GM18499 (cell line): ENCODE measurements around the gene GATD1.

ENCODE experiments used
- ATAC-seq: cut with Tn5 transposase; IDR thresholded peaks from one replicate; pipeline ENCODE4 v1.9.1; 2021; ENCODE audit warnings: moderate number of reproducible peaks; ENCODE audit not compliant: insufficient read depth, unreplicated experiment

The GATD1 gene

DNA sequence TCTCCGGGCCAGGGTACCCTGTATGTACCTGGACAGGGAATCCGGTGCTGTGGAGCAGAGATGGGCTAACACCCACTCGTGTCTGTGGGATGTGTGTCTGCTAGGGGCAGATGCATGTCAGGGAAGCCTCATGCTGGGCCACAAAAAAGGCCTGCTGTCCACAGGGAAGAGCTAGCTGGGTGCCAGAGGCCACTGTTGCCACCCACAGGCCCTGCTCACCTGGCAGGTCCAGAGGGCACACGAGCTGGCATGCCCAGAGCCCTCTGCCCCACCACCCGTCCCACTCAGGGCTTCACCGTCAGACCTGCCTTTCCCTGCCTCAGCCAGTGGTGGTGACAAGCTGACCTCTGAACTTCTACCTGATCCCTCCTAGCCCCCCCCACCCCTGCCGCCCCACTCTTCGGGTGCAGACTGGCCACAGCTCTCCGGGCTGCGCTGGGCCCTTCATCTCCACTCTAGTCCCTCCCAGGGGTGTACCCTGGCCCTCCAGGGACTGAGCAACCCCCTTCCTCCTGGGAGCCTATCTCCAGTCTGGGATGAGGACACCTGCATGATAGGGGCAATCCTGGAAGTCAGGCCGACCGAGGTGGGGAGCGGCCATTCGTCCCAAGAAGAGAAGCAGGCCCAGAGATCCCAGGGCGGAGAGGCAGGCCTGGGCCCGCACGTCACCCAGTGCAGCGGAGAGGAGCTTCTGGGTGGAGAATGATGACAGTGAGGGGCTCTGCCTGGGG, 19.4 kb upstream of the GATD1 start:
- no peak for ATAC-seq

DNA sequence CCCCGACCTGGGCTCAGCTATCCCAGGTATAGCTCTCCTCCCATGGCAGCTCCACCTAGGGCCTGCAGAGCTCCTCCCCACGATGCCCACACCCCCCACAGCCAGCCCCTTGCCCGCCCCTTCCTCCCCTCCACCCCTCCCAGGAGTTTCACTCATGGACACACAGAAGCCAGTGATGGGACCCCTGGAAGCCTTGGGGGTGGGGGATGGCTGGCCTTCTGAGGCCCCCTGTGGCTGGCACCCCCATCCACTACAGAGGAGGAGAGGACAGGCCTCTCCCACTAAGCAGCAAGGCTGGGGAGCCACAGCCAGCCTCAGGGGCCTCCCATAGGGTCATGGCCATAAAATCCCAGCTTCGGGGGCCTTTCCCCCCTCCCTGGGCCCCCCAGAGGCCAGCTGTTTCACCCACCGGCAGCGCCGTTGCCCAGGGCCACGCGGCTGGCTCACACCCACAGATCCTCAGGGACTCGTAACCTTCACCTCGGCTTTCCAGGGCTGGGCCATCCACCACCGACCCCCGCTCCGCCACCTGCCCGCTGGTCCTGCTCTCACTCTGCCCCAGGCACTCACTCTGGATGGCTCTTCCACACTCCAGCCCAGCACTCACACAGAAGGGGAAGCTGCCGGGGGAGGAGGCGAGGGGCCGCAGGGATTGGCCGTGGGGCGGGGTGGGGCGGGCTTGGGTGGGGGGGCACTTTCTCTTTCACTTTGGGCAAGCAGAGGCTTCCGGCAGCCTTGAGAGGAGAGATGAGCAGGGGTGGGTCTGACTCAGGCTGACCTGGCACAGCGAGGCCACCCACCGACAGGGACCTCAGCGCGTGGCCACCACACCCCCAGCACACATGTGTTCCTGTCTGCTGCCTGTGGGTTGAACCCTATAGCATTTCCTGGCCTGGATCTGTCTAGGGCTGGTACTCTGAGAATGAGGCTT, 18.6 kb upstream of the GATD1 start:
- ATAC-seq = no peak

DNA sequence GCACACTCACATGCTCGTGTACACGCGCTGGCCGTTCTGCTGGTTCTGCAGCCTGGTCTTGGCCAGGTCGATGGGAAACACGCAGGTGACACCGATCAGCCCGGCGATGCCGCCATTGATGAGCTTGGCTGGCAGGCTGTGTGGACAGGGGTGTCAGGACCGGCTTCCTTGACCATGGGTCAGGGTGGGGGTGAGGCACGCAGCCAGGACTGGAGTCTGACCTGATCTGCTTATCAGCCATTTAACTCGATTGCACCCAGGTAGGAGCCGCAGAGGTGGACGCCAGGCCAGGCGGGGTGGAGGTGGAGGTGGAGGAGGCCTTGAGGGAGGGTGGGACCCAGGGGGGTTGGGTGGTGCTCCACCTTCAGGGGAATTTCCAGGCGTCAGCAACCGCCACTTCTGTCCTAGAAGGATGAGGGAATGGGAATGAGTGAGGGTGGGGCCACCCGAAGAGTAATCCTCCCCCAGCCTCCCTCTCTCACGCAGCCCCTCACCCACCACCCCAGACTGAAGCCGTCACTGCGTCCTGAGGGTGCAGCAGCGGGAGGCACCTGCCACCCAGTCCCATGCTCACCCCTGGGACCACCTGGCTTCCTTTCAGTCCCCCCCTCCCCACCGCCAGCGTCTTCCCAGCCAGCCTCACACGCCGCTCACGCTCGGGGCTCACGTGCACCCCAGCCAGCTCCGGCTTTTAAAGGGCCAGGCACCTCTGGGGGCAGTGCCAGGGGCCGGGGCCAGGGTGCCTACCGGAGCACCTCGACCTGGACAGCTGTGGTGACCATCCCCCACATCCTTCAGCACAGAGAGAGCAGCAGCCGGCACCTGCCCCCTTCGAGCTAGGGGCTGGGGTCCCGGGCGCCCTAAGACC, 17.7 kb upstream of the GATD1 start:
- no peak for ATAC-seq

DNA sequence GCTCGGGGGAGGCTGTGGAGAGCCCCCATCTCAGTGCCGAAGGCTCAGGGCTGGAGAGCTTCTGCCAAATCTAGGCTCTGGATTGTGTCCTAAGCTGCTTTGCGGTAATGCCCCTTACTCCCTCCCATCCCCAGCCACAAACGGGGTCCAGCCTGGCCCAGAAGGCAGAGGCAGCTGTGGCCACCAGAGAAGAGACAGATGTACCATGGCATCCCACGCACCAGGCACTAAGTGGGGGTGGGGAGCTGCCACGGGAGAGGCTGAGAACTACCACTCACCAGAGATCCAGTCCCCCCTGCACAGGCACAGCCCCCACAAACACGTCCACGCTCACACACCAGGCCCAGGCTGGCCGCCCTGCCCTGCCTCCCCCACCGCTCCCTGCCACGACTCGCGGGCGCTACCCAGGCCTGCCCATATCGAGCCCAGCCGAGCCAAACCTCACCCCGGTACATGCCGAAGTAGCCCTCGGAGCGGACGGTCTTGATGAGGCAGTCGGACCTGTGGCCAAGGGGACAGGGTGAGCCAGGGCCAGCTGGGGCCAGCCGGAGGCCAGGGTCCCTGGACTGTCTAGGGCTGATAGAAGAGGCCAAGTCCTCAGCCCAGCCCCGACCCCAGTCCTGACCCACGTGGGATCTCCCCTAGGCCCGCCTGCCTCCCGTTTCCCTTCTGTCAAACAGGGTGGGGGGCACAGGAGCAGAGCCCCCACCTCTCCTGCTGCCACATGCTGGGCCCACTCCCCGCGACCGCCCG, 16.9 kb upstream of the GATD1 start:
- no peak for ATAC-seq

DNA sequence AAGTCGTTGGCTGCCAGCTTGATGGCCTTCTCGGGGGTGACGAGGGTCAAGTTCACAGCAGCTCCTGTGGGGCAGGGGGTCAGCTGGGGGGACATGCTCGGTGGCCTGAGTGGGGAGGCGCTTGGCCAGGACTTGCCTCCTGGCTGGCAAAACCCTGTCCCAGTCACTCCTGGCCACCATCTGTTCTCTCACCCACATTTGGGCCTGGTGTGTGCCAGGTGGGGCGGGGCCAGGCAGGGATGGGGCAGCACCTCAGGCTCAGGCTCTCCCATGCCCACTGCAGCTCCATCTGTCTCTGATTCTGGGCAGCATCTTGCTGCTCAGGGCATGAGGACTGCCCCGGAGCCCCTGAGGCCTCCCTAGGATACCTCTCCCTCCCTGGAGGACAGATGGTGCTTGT, 16.3 kb upstream of the GATD1 start:
- ATAC-seq = no peak

DNA sequence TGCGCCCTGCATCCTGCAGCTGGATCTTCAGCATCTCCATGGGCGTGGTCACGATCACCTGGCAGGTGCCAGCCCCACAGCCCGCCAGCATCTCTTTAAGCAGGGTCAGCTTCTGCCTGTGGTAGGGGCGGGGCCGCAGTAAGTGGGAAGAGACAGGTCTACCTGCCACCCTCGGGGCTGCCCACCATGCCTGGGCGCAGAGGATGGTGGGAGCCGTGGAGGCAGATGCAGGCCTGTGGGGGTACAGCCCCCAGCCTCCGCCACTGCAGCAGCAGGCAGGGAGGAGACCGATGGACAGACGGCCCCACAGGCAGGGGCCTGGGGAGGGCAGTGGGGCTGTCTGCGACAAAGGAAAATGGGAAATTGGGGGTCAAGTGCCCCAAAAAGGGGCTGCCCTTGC, 15.6 kb upstream of the GATD1 start:
- no peak for ATAC-seq

DNA sequence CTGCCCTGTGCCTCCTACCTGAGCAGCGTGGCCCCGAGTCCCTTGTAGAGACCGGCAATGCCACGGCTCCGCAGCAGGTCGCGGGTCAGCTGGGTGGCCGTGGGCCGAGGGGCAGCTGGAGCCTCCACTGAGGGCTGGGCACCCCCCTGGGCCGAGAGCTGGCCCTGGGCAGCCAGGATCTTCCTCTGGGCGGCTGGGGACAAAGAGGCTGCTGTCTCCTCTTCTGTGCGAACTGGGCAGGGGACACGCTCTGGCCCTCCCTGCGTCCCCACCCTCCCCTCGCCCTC, 15.2 kb upstream of the GATD1 start:
- no peak for ATAC-seq

DNA sequence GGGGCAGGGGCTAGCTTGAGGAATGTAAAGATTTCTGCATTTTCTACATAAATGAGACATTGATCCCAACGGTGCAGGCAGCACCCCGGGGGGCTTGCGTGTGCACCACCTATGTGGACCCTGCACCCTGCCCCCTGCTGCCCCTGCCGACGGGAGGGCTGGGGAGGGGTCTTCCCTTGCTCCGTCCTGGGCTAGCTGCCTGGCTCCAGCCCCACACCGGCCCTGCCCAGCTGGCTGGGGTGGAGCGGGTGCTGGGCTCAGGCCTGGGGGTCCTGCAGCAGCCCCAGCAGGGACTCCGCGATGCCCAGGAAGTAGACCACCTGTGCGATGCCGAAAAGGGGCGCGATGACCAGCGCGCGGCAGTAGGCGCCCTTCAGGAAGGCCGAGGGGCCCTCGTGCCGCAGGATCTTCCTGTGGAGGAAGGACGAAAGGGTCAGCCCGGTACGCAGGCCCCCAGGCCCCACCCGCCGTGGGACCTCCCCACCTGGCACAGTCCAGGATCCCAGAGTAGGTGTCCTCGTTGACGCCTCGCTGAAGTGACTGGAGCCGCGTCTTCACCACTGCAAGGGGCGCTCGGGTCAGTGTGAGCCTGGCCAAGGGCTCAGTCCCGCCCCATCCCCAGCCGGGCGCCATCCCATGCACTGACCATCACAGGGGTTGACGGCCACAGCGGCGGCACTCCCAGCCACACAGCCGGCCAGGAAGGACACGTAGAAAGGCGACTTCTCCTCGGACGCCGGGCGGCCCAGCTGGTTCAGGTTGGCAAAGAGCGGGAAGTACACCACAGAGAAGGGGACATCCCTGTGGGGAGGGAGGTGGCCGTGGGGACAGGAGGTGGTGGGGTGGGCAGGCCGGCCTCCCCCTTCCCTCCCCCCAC, 14.6 kb upstream of the GATD1 start:
- ATAC-seq = no peak

DNA sequence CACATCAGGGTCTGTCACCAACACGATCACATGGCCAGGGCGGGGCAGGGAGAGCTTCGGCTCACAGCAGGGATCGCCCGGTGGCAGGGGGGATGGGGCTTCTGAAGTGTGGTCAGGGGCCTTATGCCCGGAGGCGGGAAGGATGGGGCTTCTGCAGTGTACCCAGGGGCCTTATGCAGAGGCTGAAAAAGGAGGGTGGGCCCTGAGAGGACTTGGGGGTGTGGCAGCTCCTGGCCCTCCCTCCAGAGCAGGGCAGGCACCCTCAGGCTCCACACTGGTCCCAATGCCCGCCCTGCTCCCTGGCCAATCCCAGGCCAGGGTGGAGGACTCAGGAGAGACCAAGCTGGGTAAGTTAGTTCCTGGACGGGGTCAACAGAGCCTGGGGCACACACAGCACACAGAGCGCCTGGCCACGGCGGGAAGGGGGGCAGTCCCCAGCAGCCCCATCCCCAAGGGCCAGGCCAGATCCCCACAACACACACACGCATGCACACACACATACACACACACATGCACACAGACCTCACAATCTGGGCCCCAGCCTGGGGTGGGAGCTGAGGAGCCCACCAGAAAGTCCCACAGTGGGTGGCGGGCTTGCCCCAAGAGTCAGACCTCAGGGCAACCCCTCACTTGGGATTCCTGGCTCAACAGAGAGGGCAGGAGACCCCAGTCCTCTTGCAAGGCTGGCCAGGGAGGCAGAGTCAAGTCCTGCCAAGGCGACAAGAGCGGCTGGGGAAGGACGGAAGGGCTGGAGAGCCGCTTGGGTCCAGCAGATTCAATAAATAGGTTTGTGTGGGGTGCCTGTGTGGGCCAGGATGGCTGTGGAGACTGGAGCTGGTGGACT, 13.7 kb upstream of the GATD1 start:
- no peak for ATAC-seq

DNA sequence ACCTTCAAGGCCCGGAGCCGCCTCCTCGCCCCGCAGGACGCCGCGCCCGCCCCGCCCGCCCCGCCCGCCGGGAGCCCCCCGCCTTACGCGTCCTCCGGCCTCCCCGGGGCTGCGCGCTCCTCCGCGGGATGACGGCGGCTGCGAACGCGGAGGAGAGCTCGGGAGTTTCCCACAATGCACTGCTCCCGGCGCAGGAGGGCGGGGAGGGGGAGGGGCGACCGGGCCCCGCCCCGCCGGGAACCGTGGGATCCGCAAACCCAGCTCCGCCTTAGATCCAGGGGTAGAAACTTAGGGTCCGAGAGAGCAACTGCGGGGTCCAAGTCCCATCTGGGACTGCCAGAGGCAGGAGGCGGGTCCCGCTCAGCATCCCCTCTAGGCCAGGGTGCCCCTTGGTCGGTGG, 12.7 kb upstream of the GATD1 start, which contains the start of gene CEND1:
Gene CEND1, minus strand, starts transcription at position 148 of the 400 bp plus-strand sequence. CDS start 1,514 bp downstream, outside the sequence.
- no peak for ATAC-seq

DNA sequence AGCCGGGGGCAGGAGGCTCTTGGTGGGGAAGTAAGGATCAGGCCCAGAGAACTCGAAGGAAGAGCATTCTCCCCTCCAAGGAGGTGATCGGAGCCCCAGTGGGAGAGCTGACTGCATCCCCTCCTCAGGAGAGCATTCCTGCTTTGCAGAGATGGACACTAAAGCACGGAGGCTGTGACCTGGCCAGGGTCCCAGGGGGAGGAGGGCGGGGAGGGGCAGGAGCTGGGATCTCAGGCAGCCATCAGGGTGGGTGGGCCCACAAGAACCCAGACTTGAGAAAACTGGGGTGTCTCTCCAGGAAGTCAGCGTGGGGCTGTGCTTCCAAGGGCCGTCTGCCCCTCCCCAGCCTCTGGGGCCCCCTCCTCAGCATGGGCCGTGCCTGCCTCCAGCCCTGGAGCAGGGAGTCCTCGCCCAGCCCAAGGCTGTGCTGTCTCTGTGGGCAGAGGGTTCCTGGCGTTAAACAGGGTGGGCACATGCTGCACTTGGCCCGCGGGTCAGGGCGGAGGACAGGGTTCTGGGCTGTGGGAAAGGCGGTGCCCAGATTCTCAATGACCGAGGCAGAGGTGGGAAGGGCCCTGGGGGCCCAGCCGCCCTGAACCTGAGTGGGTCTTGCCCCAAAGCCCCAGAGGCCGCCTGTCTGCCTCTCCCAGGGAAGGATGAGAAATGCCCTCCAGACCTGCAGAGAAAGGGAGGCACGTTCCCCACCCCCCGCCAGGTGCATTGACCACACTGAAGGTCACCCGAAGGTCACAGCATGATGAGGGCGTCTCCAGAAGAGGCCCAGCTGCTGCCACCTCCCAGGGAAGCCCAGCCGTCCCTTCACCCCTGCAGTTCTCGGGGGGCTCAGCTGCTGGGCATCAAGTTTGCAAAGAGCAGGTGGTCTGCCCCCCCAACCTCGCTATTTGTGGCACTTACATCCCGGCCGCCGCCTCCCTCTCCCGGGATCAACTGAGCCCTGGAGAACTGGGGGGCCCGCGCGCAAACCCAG, 12.0 kb upstream of the GATD1 start:
- no peak for ATAC-seq

DNA sequence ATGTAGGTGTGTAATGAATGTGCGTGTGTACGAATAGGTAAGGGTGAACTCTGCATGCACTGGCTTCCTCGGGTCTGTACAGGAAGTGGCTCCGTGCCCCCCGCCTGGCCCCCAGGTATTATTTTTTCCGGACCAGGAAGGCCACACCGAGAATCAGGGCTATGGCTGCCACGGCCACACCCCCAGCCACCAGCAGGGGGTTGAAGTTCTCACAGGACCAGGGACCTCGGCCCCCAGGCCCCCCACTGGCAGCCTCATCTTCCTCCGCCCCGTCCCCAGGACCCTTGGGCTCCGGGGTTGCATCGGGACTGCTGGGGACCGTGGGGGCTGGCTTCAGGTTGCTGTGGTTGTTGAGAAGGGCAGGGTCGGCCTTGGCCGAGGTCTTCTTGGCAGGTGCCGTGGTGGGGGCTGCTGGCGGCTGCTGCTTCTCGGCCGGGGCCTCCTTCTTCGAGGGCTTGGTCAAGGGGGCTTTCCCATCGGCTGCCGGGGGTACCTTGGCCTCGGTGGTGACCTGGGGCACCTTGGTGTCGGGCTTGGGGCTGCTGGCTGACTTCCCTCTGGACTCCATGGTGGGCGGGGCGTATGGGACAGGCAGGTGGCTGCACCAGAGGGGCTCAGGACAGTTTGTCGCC, 10.8 kb upstream of the GATD1 start:
- ATAC-seq = no peak

DNA sequence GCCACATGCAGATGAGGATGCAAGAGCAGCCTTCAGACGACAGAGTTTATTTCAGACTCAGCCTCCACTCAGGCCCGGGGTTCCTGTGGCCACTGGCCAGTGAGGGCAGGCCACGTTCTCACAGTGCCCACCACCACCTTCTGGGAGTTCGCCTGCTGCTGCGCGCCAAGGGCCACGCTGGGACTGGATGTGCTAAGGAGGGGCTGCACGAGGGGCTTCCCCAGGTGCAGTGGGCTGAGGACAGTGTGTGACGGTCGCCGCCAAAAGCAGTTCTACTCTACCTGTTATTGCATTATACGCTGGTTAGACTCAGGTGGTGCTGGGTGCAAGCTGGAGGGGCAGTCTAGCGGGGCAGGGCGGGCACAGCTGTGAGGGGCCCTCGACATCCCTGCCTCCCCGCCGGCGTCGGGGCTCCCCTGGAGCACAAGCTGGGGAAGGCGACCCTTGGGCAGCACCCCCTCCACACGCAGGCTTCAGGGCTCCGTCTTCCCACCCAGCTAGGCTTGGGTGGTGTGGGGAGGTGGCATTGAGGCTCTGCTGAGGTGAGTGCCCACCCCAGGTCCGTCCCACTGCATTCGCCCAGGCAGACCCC, 9.9 kb upstream of the GATD1 start:
- ATAC-seq = no peak

DNA sequence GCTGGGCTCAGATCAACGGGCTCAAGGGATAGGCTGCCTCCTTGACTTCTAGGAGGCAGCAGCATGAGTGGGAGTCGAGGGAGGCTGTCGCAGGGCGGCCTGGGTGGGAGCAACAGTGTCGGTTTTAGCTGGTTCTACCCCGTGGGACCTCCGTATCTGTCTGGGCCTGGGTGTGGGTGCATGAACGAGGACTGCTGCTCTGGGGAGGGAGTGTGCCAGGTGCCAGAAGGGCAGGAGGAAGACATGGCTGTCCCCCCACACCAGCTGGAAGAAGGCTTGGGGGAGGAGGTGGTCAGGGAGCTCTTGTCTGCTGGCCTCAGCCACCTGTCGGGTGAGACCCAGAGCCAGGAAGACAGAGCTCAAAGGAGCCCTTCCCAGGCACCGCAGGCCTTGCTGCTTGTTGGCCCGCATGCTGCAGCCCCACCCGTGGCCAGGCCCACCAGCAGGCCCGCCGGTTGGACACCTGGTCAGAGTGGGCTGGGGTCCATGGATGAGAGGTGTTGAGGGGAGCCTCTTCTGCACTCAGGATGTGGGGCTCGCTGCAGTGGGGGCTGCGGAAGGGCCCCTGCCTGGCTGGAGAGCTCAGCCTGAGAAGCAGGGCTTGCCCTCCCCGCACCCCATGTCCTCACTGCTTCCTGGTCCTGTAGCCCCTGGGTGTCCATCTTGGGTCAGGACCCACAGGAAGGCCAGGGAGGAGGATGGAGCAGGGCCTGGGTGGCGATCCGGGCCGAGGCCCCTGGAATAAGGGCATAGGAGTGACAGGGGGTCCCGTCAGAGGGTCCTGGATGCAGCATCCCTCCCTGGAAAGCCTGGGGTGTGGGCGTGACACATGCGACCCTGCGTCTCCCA, 9.2 kb upstream of the GATD1 start:
- ATAC-seq = no peak

DNA sequence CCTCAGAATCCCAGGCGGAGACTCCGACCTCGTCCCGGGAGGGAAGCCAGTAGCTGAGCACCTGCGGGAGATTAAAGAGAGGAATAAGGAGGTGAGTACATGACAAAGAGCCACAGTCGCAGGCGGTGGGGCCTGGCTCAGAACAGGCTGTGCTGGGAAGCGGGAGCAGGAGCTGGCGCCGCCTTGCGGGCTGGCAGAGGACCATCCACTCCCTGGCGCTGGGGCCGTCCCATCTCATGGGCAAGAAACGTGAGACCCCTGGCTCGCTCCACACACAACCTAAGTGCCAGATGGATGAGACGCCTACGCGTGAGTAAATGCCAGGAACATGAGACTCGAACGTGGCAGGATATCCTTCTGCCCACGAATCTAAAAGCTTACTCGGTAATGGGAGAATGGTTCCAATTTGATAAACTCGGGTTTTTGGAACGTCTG, 6.3 kb upstream of the GATD1 start:
- no peak for ATAC-seq
